SIG-M5 treated with dmso at 0.1 percent for 504 hours (cell line): ENCODE measurements around the gene HOXA2.

Experiments
- DNase-seq: peaks from one replicate; lab custom pipeline; 2025; ENCODE audit not compliant: unreplicated experiment; lab: John Stamatoyannopoulos, UW

Gene HOXA2

DNA sequence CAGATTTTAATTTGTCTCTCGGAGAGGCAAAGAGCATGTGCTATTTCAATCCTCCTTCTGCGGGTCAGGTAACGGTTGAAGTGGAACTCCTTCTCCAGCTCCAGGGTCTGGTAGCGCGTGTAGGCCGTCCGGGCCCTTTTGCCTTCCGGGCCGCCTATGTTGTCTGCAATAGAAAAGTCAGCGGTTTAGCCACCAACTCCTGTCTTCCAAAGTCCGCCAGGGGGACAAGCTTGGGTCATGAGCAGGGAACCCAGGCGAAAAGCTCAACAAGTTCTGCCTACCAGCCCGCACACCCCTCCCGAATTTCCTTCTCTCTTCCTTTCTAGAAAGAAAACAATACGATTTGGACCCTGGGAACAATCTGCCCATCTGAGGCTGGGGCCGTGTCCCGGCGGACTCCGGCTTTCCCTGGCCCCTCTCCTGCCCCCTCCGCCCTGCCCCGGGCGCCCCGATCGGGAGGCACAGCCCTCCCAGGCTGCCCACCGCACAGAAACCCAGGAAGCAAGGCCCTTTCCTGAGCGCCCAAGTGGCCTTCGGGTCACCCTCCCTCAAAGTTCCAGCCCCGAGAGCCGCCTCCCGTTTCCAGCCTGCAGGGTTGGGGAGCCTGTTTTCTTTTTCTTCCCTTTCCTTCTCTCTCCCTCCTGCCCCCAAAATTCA lies 39.6 kb upstream of the HOXA2 start:
- DNase-seq, result no peak

DNA sequence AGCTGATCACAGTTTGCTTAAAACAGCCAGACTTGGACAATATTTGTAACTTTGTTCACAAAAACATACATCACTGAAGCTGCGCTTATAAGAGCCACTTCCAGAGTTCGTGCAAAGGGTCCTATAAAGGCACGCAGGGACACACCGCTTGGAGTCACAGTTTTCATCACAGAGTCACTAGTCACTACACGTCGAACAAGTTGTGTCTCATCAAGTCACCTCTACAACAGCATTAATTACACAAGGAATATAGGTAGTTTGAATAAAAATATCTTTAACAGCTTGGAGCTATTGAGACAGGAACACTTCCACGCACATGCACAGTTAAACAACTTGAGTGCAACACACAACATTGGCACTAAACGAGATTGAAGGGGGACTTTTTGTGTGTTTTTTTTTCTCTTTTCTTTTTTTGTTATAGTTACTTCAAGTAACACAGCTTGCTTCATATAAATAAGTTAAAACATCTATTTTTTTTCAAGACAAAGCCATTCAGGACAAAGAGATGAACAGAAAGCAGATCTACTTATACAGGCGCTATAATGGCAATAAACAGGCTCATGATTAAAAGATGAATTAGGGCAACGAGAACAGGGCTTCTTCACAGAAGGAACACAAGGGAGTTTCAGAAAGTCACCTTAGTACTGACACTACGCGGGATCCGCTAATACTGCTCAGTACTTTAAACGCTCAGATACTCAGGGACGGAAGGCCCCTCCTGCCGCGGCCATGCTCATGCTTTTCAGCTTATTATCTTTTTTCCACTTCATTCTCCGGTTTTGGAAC lies 38.8 kb upstream of the HOXA2 start:
- no peak for DNase-seq

- no peak for DNase-seq
Measured at GRCh38 chr7:27140126-27140857, 37.8 kb upstream of the HOXA2 start.

GRCh38 chr7:27139334-27140125 lies 37.0 kb upstream of the HOXA2 start:
- DNase-seq, result no peak

DNA sequence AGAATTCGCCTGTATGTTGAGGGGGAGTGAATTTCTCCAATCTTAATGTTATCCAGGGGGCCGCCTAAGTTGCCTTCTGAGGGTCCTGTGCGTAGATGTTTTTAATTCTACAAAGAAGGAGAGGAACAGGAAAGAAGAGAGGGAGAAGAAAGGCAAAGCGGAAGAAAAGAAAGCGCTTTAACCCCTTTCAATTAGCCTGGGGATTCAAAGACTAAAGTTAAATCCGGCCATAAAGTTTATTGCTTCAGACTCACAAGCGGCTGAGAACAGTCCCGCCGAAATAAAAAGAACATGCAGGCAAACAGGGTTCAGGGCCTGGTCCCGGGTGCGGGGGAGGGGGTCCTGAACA lies 36.5 kb upstream of the HOXA2 start:
- no peak for DNase-seq

DNA sequence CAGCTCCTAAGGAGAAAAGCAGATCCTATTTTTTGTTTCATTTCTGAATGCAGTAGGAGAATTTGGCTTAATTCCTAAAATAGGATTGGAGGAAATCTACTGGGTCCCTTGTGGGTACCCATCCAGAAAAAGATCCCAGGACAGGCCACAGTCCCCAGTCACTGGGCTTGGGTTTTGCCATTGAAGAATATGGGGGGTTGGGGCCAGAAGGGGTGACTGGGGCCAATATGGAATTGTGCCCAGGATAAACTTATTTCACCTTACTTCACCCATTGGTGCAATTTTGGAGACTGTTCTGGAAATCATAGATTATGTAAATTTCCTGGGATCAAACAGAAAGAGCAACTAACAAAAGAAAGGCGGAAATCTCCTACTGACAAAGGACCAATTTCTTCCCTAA lies 36.0 kb upstream of the HOXA2 start:
- DNase-seq, result no peak

- DNase-seq, result no peak
Measured at GRCh38 chr7:27137640-27138315, 35.3 kb upstream of the HOXA2 start.

DNA sequence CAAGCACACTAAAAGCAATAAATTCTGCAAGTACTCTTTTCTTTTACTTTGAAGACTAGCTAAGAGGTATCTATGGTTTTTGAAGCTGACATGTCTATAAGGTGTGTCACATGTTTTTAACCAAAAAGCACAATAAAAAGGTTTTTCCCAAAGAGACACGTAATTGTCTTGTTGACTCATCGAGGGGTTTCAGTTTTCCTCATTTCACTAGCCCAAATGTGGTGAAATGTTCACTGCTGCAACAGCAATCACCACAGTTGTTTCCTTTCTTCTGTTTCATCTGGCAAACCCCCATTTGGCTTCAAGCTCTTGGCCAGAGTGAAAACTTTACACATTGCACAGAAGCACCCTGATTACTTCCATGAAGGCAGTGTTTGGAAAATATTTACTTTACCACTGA lies 31.9 kb upstream of the HOXA2 start:
- no peak for DNase-seq

GRCh38 chr7:27133409-27134231 lies 31.1 kb upstream of the HOXA2 start:
- DNase-seq, result no peak

GRCh38 chr7:27132978-27133377 lies 30.5 kb upstream of the HOXA2 start:
- no peak for DNase-seq

DNA sequence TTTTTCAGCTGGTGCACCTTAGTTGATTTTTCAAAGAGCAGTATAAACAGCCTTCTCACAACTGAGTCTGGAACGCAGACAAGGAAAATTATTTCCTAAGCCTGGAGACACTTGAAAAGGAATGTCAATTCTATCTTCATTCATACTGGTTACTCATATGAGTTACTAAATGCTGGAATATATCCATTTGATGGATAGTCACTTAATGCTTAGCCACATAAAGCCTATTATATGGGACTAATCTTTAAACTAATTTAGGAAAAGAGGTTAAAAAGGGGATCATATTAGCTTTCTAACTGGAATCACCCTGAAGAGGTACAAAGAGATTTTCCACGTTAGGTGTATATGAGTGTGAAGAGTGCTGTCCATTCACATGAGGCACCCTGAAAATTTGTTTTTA lies 29.7 kb upstream of the HOXA2 start:
- no peak for DNase-seq

DNA sequence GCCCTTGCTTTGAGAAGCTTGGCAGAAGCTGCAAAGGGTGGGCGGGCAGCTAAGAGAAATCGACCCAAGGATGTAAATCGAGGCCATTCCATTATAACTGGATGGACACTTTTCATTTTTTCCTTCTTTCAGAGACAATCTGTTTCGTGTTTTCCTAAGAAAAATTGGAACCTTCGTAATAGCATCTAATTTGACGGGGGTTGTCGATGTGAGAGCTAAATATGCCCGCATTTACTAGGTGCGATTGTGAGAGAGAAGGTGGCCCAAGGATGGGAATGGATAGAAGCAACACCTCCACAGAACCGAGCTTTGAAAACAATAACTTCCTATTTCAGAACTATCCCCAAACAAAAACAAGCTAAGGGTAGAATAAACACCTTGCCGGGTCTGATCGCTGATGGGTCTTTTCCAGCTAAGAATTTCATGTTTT lies 28.9 kb upstream of the HOXA2 start:
- DNase-seq, result no peak

- no peak for DNase-seq
Measured at GRCh38 chr7:27130540-27131389, 28.3 kb upstream of the HOXA2 start, which contains the start of gene HOXA4. Gene HOXA4, minus strand, starts transcription at chr7:27130757. Its CDS starts 24 bp downstream, at chr7:27130733.

DNA sequence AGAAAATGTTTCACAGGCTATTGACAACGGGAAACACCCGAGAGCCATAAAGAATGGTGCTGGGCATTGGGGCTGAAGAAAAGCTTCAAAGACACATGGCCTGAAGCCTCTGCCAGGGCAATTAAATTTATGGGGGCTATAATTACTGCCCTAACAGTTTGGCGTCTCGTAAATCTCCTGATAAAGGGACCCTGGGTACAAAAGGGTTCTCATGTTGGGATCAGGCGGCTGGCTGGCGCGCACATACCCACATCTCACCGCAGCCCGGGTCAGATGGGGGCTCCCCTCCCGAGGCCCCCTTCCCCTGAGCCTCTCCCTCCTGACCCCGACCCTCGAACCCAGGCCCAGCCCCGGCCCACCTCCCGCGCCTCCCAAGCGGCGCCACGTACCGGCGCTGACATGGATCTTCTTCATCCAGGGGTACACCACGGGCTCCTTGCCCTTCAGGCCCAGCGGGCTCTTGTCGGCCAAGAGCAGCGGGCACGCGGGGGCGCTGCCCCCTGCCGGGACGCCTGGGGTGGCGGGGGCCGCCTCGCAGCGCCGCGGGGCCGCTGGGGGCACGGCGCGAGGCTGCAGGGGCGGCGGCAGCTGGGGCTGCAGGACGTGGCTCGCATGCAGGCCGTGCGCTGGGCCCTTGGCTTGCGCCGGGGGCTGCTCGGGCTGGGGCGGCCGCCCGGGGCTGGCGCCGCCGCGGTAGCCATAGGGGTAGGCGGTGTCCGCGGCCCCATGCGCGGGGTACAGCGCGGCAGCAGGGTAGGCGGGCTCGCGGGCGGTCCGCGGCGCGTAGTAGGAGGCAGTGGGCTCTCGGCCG lies 27.5 kb upstream of the HOXA2 start:
- DNase-seq, result no peak

DNA sequence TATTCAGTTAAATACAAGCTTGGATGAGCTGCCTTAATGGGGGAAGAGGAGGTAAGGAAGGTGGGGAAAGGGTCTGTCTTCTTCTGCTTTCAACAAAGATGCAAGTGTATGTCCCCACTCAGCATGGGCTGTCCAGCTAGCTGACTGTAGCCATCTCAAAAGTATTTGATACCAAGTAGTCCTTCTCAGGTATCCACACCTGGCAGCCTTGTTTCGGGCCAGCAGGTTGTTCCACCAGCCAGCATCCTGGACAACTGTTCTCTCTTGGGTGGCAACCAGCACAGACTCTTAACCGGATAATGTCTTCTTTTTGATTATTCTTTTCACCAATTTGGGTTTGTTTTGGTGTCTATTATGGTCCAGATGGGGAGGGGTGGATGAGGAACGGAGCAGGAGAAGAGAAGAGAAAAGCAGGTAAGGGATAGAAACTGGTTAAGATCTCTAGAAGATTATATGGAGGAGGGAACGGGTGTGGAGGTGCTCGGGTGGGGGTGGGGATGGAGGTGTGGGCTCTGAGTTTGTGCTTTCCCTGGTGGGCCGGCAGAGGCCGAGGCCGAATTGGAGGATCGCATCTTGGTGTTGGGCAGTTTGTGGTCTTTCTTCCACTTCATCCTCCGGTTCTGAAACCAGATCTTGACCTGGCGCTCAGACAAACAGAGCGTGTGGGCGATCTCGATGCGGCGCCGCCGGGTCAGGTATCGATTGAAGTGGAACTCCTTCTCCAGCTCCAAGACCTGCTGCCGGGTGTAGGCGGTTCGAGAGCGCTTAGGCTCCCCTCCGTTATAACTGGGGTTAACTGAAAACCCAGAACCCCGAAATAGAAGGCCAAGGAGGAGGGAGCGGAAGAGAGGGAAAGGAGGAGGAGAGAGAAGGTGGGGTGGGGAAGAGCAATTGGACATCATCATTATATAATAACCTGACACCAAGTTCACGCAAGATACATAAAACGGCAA lies 26.6 kb upstream of the HOXA2 start:
- DNase-seq, result no peak

DNA sequence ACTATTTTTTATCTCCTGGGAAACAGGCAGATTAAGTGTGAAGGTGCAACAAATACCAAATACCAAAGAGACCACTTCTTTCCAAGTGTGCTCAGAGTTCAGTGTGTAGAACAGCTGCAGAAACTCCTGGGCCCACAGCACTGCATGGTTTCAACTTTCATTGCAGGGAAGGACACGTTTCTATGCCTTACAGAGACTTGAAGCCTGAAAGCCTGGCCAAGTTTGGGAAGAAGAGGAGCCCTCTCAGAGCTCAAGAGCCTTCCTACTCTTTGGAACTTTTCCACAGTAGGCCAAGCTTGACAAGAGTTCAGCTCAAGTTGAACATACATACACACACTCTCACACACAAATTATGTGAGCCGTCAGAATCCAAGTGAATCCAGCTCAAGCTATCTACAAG lies 25.6 kb upstream of the HOXA2 start:
- DNase-seq, result no peak
